Right cardiac atrium (tissue), 5 donors: Measurements from ENCODE around the gene SULT6B1. TPM values are rescaled to one million over a fixed set of nuclear protein-coding genes. Genes with fewer than 3 reads are reported as not detected.
"Not testable (repeated sequence)": the region's sequence is repeated elsewhere in the genome, so short reads cannot be mapped to it uniquely, and the experiment has no call there.

Experiments
- ATAC-seq, 2 donors: fragments of 200-7000 bp; cut with Tn5 transposase; one replicate each; pipeline versions ENCODE4 v1.8.0 to v1.9.1; 2020; ENCODE audit warnings: moderate library complexity in 2 of 2, mild to moderate bottlenecking in 1 of 2
- DNase-seq, 3 donors: peaks; one replicate each; pipeline ENCODE4 v3.0.0-alpha.2; 2020
- H3K27ac ChIP-seq: one replicate; pipeline ENCODE4 v1.5.1; 2013; ENCODE audit warnings: mild to moderate bottlenecking, low read length, control low read depth, moderate library complexity
- H3K27me3 ChIP-seq: one replicate; pipeline ENCODE4 v1.6.1; 2013; ENCODE audit not compliant: control insufficient read depth, insufficient read depth
- H3K4me1 ChIP-seq: one replicate; pipeline ENCODE4 v1.6.1; 2013; ENCODE audit warnings: low read length; ENCODE audit not compliant: control insufficient read depth, insufficient read depth
- H3K4me3 ChIP-seq: one replicate; pipeline ENCODE4 v1.5.1; 2013; ENCODE audit warnings: low read length, control low read depth
- H3K9me3 ChIP-seq: one replicate; pipeline ENCODE4 v1.6.1; 2013; ENCODE audit warnings: low read length; ENCODE audit not compliant: control insufficient read depth
- WGBS: extraction: QIAGEN DNeasy Blood & Tissue Kit; methylation state at CpG from one replicate; pipeline ENCODE4 v1.1.7; 2013; 5-methylcytosine and 5-hydroxymethylcytosine counted together
- intact Hi-C, 4 donors: fragments of 100-400 bp; cut with DNase I; formaldehyde crosslinking; loops; one replicate each; pipeline versions ENCODE4 v1.11.0 to v1.14.0; 2022 to 2023
- long read RNA-seq, 4 donors: library from polyadenylated mRNA; unstranded; transcript quantifications; one replicate each; pipeline ENCODE4 v2.0.0, GENCODE V29; 2020 to 2021
- polyA plus RNA-seq: library from polyadenylated mRNA; stranded (reverse); fragments of 200-250 nt; gene quantifications from one replicate; pipeline ENCODE4 v1.2.3, GENCODE V29; 2013
- total RNA-seq, 4 donors: library from RNA; stranded (reverse); fragmentation: NEBNext Ultra II Directional; extraction: Animal tissue kit (Norgen Biotek cat#: 25700); gene quantifications; one replicate each; pipeline ENCODE4 v1.2.1, GENCODE V29; 2021
- donor health status: healthy with polysubstance abuse.
- donor health status: DM: no; HTN: yes; CAD: no.
- donor health status: DM: no; HTN: no; CAD: no.
- donor health status: DM: no; HTN: yes; CAD: no; lungs with severe emphysema.
- donor health status: DM: yes; HTN: yes; CAD: no.

SULT6B1 gene
- total RNA-seq, result not detected
- polyA plus RNA-seq, result not detected
- long read RNA-seq, donor 1, result 0 reads
- long read RNA-seq, donor 2, result 0 reads
- long read RNA-seq, donor 3, result 0 reads
- long read RNA-seq, donor 4, result 0 reads

DNA sequence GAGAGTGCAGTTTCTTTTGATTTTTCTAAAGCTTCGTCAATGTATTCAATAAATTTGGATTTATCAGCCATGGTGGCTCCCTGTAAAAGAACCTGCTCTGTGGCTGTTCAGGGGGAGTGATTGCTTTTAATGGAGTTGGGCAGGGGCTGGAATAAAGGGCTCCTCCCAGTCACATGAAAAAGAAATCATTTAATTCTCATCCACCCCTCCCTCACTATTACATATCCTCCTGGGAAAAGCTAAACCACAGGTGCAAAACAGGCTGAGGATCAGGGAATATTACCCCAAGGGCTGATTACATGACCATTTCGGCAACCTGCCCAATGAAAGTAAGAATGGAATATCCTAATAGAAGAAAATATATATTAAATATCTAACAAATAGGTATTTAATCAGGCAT, at the start of gene SULT6B1:
Gene SULT6B1 (minus strand): TSS at position 101 of the 400 bp plus-strand sequence. CDS start 30 bp downstream, at position 71.
- ATAC-seq (no peak), DNase-seq (no peak)
- Histone ChIP-seq H3K9me3 (no peaks in the 10 kb centered on the region), H3K27ac (no peak within 1 kb of the TSS), H3K4me1 (no peaks in the 10 kb centered on the region), H3K4me3 (no peak within 1 kb of the TSS), H3K27me3 (no peaks in the 10 kb centered on the region)
- WGBS, result 95% methylated on average over 2 of the region's 2 CpGs
- intact Hi-C loops, result no loop called here

DNA sequence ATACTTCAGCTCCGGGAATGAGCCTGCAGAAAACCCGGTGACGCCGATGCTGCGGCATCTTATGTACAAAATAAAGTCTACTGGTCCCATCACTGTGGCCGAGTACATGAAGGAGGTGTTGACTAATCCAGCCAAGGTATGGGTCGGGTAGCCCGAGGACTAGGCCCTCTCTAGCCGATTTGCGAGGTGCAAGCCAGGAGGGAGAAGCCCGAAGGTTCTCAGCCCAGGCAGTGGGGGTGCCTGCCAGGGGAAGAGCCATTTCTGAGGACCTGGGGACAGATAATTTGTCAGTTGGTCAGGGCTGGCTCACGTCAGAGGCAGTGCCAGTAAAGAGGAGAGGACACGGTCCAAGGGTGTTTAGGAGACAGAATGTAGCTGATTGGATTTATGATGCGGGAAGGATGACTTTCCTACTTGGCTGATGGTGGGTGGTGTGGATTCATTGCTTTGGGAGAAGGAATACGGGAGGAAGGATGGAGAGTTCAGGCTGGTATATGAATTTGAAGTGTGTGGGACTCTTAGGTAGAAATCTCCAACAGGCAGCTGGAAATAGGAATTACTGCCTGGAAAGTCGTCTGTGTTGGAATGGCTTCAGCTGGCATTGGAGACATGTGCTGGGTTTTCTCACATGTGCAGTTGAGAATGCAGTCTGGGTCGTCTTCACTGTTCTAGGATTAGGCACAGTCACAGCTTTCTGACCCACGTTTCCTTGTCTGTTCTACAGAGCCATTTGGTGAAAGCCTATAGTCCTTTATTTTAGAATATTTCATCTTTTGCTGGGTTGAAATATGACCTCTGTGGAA, 43.9 kb upstream of the SULT6B1 start:
- Histone ChIP-seq H3K27me3 (no peaks in the 10 kb centered on the region), H3K4me3 (peak overlapping the region; percentile 96), H3K9me3 (no peaks in the 10 kb centered on the region), H3K27ac (peak overlapping the region; percentile 97), H3K4me1 (peaks cover 10% of the 10 kb centered on the region)
- intact Hi-C loops, result no loop called here
- peak in 1 of 2 donors; percentile 54 for ATAC-seq
- WGBS, result 14% methylated on average over 18 of the region's 18 CpGs
- peak in 2 of 3 donors; percentile 29 to 47 for DNase-seq

DNA sequence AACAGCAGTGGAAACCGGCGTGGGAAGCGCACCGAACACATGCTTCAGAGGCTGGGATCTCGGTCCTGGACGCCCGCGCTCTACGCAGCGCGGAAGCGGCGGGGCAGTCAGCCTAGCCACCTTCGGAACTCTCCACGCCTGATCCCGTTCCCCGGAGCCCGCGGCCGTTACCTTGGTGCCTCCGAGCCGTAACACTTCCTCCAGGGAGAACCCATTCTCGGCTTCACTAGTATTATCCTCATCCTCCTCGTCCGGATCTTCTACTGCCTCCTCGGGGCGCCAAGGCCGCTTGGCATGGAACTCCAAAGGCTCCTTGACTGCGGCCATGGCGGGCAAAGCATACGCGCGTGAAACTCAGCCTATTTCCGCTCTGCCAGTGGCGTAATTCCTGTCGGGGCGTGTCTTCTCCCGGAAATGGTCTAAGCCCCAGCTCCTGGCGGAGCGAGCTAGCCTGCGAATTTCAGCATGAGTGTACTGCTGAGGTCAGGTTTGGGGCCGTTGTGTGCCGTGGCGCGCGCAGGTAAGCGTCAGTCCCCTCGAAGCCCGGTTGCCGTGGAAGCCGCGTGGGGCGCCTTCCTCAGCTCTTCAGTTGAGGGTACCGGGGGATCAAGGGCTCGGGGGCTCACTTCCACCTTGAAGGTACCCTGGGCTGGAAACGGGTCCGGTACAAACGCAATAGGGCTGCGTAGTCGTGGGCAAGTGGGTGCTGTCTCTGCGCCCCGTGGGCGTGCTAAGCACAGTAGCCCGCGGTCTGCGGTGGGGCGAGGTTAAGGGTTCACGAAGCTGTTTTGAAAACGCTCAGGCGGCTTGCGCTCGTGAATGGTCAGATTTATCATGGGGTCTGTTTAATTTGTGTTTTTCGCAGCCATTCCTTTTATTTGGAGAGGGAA, 43.0 kb upstream of the SULT6B1 start, which contains the start of the genes CEBPZ and NDUFAF7:
Gene CEBPZ (minus strand): TSS at position 356 of the 890 bp plus-strand sequence. CDS start 29 bp downstream, at position 327.
Gene NDUFAF7 (plus strand): TSS at position 418 of the 890 bp plus-strand sequence. CDS start 48 bp downstream, at position 466.
- under 1% methylated on average over 73 of the region's 73 CpGs for WGBS
- H3K4me1 ChIP-seq, result peaks cover 12% of the 10 kb centered on the region
- intact Hi-C loops, result no loop called here
- DNase-seq (peak; percentile 92 to 96 (median 94)), ATAC-seq (peak; percentile 98 to 99)
- H3K27me3 ChIP-seq, result no peaks in the 10 kb centered on the region
- H3K27ac ChIP-seq, result peak within 1 kb of the TSS; percentile 97
- H3K9me3 ChIP-seq, result no peaks in the 10 kb centered on the region
- H3K4me3 ChIP-seq, result peak within 1 kb of the TSS; percentile 96

DNA sequence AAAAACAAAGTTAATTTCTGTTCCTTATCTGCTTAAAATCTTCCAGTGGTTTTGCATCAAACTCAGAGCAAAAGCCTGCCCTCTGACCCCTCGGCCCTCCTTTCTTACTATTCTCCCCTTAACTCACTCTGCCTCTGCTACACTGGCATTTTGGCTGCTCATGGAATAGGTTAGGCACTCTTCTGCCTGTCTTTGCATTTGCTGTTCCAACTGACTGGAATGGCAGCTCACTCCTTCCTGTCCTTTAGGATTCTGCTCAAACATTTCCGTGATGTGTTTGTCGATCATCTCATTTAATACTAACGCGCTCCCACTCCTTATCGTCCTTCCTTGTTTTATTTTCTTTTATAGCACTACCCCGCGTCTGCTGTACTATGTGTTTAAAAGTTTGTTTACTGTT, 42.1 kb upstream of the SULT6B1 start:
- ATAC-seq (no peak), DNase-seq (no peak)
- H3K27me3 ChIP-seq, result no peaks in the 10 kb centered on the region
- intact Hi-C loops, result no loop called here
- H3K4me1 ChIP-seq, result peaks cover 12% of the 10 kb centered on the region
- H3K4me3 ChIP-seq, result peak overlapping the region; percentile 96
- H3K27ac ChIP-seq, result no peak overlapping the region
- 1% methylated on average over 8 of the region's 8 CpGs for WGBS
- no peaks in the 10 kb centered on the region for H3K9me3 ChIP-seq

GRCh38 chr2:37228788-37229187, 40.3 kb upstream of the SULT6B1 start:
- Histone ChIP-seq H3K9me3 (no peaks in the 10 kb centered on the region), H3K27me3 (no peaks in the 10 kb centered on the region), H3K4me3 (no peak overlapping the region), H3K27ac (no peak overlapping the region), H3K4me1 (peaks cover 14% of the 10 kb centered on the region)
- WGBS, result 97% methylated on average over 3 of the region's 3 CpGs
- intact Hi-C loops, result no loop called here
- DNase-seq (no peak), ATAC-seq (no peak)

GRCh38 chr2:37226863-37227262, 38.4 kb upstream of the SULT6B1 start:
- DNase-seq (peak in 1 of 3 donors; percentile 12), ATAC-seq (no peak)
- intact Hi-C loops, result no loop called here
- Histone ChIP-seq H3K4me1 (peaks cover 6% of the 10 kb centered on the region), H3K27me3 (no peaks in the 10 kb centered on the region), H3K9me3 (no peaks in the 10 kb centered on the region), H3K4me3 (no peak overlapping the region), H3K27ac (no peak overlapping the region)
- WGBS, result 95% methylated on average over 4 of the region's 4 CpGs

- H3K9me3 ChIP-seq, H3K27ac ChIP-seq, H3K4me3 ChIP-seq, ATAC-seq, intact Hi-C loops, DNase-seq, H3K4me1 ChIP-seq, H3K27me3 ChIP-seq: not testable (repeated sequence)
- WGBS, result no CpG with 5 or more reads among the region's 2 CpGs
Measured at GRCh38 chr2:37225129-37225528, 36.7 kb upstream of the SULT6B1 start.

DNA sequence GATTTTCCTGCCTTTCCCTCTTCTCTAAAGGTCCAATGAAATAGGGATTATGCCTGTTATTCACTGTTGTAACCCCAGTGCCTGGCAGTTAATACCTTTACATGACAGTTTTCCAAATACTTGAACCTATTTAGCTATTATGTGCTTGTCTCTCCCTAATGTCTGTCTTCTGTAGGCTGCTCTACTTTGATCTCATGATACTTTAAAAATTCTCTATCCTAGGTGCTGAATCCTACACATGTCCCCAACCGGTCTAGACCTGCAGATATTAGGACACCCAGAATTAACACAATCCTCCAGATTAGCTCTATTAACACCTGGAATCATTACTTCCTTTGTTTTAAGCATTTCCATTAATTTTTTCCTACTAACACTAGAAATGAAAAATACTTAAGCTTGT, 35.6 kb upstream of the SULT6B1 start:
- peaks cover 4% of the 10 kb centered on the region for H3K4me1 ChIP-seq
- H3K4me3 ChIP-seq, result no peak overlapping the region
- H3K9me3 ChIP-seq, result no peaks in the 10 kb centered on the region
- intact Hi-C loops, result no loop called here
- no peaks in the 10 kb centered on the region for H3K27me3 ChIP-seq
- no peak for DNase-seq
- 91% methylated on average over 1 of the region's 1 CpG for WGBS
- H3K27ac ChIP-seq, result no peak overlapping the region
- ATAC-seq, result no peak

- peaks cover 4% of the 10 kb centered on the region for H3K4me1 ChIP-seq
- intact Hi-C loops, result no loop called here
- ATAC-seq (no peak), DNase-seq (no peak)
- no peaks in the 10 kb centered on the region for H3K9me3 ChIP-seq
- WGBS, result 97% methylated on average over 4 of the region's 4 CpGs
- no peak overlapping the region for H3K27ac ChIP-seq
- H3K4me3 ChIP-seq, result no peak overlapping the region
- no peaks in the 10 kb centered on the region for H3K27me3 ChIP-seq
Measured at GRCh38 chr2:37223131-37223530, 34.7 kb upstream of the SULT6B1 start.

- intact Hi-C loops, result no loop called here
- H3K4me3 ChIP-seq, result no peak overlapping the region
- no peaks in the 10 kb centered on the region for H3K9me3 ChIP-seq
- H3K27ac ChIP-seq, result no peak overlapping the region
- ATAC-seq (no peak), DNase-seq (no peak)
- H3K27me3 ChIP-seq, result no peaks in the 10 kb centered on the region
- WGBS, result 92% methylated on average over 4 of the region's 4 CpGs
- no peaks in the 10 kb centered on the region for H3K4me1 ChIP-seq
Measured at GRCh38 chr2:37219046-37219445, 30.6 kb upstream of the SULT6B1 start.

DNA sequence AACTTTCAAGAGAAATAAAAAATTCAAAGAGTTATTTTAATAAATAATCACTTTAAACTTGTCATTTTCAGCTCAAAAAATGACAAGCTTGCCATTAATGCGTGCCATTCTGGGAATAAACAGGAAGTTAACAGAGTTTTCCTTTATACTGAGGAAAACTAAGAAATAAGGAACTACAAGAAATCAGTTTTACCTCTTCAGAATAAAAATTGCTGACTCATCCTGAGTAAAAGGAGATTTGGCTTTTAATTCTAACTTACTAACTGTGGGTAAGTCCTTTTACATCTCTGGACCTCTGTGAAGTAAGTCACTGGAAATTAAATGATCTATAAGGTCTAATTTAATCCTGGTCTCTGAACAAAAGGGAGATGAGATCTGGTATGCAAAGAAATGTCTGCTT, 26.8 kb upstream of the SULT6B1 start:
- no peak overlapping the region for H3K4me3 ChIP-seq
- no peaks in the 10 kb centered on the region for H3K4me1 ChIP-seq
- no peaks in the 10 kb centered on the region for H3K27me3 ChIP-seq
- intact Hi-C loops, result no loop called here
- DNase-seq (no peak), ATAC-seq (no peak)
- 68% methylated on average over 1 of the region's 1 CpG for WGBS
- H3K9me3 ChIP-seq, result no peaks in the 10 kb centered on the region
- H3K27ac ChIP-seq, result no peak overlapping the region
